B cell (primary cell): ENCODE results near the gene STXBP5L.

Experiments
- CTCF ChIP-seq: fragments of 200-600 bp; IDR thresholded peaks from one replicate; pipeline ENCODE4 v1.8.0; 2022; ENCODE audit warnings: antibody characterized with exemption, mild to moderate bottlenecking
- EZH2 ChIP-seq: IDR thresholded peaks from 2 replicates; pipeline ENCODE4 v1.6.1; 2012; ENCODE audit warnings: borderline replicate concordance, low read depth, mild to moderate bottlenecking, moderate library complexity, low read length; ENCODE audit not compliant: insufficient read depth, poor library complexity, severe bottlenecking

- TF ChIP-seq EZH2 (no peak), CTCF (no peak)
Measured at GRCh38 chr3:121126707-121127035, 218.7 kb downstream of the STXBP5L start.
